NCI-H187 treated with DMSO at 0.1 percent for 48 hours (cell line): Measurements from ENCODE around the gene RHEBL1.
"Not testable (repeated sequence)": the region's sequence is repeated elsewhere in the genome, so short reads cannot be mapped to it uniquely, and the experiment has no call there.

Source experiments
- DNase-seq: peaks from one replicate; lab custom pipeline; 2025; lab: John Stamatoyannopoulos, UW

RHEBL1 gene

GRCh38 chr12:49089821-49090773 is 20.3 kb upstream of the RHEBL1 start:
- no peak for DNase-seq

DNA sequence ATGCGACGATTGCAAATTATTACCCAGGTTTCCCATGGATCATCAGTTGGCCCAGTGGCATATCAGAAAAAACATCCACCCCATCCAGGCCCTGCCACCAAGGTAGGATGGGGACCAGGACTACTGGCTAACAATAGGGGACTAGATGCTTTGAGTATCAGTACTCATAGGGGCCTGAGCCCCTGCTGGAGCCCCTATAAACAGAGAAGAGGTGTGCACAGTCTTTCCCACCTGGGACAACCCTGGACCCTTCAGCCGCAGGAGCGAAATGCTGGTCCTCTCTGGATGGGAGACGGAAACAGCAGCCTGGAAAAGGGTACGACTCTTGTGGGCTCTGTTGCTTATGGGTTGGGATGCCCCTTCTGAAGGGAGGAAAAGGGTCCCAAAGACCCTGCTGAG is 19.2 kb upstream of the RHEBL1 start:
- DNase-seq: no peak

DNA sequence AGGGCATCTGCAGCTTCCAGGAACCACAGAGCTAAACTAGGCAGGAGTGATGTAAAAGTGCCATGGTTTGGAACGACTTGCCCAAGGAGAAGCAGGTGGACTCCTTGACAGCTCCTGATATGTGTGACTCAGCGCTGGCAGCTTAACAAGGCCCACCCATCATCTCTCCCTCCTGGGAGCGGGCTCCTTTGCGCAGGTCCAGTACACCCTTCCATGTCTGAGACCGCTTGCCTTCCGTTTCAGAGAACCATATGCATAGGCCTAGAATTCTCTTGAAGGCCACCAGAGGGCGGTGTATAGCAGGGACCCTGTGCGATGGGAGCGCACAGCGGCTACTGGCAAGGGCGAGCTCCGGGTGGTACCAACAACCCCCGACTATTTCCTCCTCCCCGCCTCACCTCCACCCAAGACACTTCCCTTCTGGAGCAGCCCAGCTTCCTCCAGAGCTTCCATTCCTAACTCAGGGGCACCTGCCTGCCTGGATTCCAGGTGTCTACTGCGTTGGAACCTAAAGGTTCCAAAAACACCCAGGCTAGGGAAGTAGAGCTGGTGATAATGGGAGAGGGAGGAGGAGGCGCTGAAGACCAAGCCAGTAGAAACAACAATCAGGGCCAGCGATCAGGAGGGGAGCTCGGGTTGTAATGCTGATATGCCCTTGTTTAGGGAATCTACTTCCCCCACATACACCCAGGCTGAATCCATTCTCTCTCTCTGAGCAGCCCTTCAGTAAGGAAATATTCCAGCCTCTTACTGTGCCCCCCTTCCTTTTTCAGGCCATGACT is 18.6 kb upstream of the RHEBL1 start:
- DNase-seq: peak; percentile 51

DNA sequence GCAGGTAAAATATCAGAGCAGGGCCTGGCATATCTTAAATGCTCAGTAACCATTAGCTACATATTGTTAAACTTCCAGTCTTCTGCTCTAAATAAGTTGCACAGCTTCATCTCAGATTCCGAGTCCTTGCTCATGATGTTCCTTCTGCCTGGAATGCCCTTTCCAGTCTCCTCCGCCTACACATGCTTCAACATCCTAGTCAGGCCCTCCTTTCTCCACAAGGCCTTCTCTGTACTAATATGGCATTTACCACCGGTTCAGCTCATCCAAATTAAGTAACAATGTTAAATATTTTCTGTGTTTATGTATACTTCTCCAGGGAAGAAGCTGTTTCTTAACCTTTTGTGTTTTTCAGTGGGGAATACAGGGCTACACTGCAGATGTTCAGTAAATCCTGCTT is 16.3 kb upstream of the RHEBL1 start:
- no peak for DNase-seq

- no peak for DNase-seq
These were observed 14.7 kb upstream of the RHEBL1 start for GRCh38 chr12:49084438-49084837.

GRCh38 chr12:49079793-49080192 is 10.0 kb upstream of the RHEBL1 start:
- no peak for DNase-seq

DNA sequence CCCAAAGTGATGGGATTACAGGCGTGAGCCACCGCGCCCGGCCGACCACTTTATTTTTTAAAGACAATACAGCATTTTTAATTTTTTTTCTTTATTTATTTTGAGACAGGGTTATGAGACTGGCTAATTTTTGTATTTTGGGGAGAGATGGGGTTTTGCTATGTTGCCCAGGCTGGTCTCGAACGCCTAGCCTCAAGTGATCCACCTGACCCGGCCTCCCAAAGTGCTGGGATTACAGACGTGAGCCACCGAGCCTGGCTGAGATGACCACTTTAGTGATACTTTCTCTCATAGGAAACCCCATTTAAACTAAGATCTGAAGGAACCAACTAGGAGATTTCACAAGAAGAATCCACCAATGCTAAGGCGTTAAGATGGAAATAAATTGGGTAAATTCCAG is 1.2 kb upstream of the RHEBL1 start:
- no peak for DNase-seq

GRCh38 chr12:49068879-49069506 is 786 bp downstream of the RHEBL1 start:
- DNase-seq: no peak

DNA sequence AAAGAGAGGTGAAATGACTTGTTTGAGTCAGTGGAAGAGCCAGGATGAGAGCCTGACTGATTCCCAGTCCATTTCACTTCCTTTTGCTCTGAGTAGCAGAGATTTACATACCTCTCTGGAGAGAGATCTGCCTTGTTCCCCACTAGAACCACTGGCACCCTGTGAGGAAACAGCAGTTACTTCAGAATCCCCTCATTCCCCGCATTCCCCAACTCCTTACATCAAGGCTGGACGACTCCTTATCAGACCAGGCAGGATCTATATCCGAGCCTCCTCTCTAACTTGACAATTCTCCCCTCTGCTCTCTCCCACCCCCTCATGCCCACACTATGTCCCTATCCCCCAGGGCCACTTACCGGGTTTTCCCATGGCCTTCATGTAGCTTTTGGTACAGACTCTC is 3.7 kb downstream of the RHEBL1 start:
- no peak for DNase-seq

- no peak for DNase-seq
These were observed 5.0 kb downstream of the RHEBL1 start for GRCh38 chr12:49064767-49065152.

- DNase-seq: not testable (repeated sequence)
These were observed 7.9 kb downstream of the RHEBL1 start for GRCh38 chr12:49061916-49062315.

DNA sequence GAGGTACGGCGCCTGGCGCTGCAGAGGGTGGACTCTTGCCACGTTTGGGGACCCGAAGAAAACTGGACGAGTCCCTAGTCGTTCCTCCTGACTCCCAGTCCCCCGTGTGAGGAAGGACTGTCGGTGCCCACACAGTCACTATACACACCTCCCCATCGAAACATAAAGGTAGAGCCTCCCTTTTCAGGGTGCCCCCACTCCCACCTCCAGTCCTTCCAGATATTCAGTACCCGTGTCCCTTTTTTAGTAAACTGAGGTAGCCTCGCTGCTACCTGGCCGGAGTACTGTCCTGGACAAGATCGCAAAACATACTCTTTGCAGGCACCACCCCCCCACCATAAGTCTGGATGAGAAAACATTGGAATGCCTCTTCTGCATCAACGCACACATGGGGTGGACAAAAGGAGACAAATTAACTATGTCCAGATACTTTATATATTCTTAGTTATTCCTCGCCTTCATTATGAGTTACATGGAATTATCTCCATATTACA is 8.6 kb downstream of the RHEBL1 start:
- DNase-seq: no peak

DNA sequence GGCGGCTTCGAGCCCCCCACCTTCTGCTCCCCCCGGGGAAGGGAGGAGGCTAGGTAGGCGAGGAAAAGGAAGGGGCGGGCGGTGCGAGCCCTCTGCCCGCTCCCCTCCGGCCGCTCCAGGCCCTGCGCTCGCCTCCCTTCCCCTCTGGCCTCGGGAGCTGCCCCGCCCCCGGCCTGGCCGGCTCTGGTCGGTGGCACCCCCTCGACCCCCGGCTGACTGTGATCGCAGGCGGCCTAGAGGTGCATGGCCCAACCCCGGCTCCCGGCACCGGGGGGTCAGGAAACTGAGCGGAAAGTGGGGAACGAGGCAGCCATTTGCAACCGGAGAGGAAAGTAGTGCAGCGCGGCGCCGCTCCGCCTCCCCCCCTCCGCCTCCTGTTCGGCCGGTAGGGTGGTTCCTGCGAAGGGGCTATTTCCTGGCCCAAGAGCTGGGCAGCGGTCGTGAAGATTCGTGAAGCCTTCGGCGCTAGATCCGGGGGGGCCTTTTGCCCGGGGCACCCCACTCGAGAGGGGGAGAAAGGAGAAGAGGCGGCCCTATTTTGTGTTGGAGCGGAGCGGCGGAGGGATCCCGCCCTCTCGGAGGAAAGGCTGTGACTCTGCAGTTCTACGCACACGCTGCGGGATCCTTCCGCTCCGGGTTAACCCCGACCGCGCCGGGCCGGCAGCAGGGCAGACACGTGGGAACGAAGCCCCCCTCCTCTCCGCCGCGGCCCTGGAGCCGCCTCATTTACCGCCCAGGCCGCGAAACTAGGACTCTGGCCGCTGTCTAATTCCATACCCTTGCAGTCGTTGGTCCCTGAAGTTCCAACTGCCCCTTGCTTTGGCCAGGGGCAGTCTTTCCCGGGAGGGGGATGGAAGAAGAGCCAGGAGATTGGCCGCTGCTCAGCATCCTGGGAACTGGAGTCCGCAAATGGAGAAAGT is 9.3 kb downstream of the RHEBL1 start, which contains the start of gene KMT2D:
Gene KMT2D (minus strand): TSS at position 558 of the 920 bp plus-strand sequence. CDS start 5,470 bp downstream, outside the sequence.
- DNase-seq: peak; percentile 58

- no peak for DNase-seq
These were observed 10.2 kb downstream of the RHEBL1 start for GRCh38 chr12:49059299-49060171.

- DNase-seq: no peak
These were observed 10.8 kb downstream of the RHEBL1 start for GRCh38 chr12:49059045-49059298.

DNA sequence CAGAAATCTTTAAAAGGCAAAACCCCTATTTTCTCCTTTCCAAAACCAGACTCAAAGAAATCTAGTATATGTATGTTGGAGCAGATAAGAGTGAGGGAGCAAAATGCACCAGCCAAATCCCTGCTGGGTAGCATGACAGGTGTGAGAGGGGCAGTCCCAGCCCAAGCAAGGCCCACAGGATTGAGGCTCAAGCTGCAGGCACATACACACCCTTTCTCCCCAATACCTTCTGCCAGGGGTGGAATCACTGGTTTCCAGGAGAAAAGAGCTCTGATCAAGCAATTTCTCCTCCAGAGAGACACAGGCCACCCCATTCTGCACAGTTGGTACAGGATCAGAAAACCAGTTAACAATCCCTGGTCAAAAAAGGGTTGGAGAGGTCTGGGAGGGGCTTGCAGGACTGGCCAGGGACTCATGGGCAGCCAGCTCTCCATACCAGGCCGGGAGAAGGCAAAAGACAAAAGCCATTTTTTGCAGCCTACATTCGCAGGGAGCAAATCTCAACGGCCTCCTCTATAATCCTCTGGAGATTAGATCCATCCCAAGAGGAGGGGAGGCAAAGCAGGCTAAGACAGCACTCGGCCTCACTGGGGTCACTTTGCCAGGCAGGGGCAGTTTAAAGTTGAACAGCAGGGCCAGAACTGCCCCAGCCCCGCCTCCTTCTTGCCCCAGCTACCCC is 11.3 kb downstream of the RHEBL1 start:
- no peak for DNase-seq

GRCh38 chr12:49057888-49058287 is 11.9 kb downstream of the RHEBL1 start:
- no peak for DNase-seq

DNA sequence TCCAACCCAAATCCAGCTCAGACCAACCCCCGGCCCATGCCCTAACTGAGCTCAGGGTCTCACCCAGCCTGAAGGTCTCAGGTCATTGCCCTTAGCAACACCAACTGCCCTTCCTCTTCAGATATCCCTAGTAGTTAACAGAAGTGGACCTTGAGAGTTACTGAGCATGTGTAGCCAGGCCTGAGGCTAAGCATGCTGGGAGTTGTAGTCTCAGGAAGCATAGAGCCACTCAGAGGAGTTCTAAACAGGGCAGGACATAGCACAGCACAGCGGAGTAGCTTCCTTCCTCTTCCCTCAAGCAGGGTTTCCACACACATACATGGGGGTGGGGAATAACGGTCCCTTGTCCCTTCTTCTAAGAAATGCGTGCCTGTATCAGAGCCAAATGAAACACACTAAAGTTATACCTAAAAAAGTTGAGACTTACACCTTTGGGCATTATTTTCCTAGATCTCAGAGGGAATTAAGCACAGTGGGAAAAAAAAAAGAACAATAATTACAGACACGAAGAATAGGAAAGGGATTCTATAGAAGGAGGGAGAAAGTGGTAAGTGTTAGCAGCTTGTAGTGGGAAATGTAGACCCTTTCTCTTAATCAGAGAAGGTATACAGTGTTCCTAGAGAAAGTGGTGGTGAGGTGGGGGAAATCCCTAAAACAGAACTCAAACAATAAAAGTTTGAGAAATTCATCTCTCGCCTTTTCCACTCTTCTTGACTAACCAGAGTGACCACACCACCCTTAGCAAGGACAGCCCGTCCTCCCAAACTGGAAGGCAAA is 13.6 kb downstream of the RHEBL1 start:
- DNase-seq: no peak

DNA sequence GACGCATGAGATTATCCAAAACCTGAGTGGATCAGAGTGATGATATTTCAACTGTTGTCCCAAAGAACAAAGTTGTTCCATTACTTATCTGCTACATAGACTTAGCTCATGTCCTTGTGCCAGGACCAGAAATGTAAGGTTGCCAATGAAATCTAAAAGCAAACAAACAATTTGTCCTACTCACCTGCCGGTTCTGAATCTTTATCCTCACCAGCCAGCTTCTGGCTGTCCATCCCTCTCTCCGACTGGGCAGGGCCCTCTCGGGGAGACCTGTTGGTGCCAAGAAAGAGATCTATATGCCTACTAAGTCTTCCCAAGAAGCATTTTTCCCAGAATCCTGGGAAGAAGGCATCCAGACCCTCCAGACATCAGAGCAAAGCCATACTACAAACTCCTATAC is 14.7 kb downstream of the RHEBL1 start:
- no peak for DNase-seq
